K562 treated with DMSO at 1 percent for 12 hours (cell line): ENCODE data around the gene OR8J1. TPM values are rescaled to one million over a fixed set of nuclear protein-coding genes. Genes with fewer than 3 reads are reported as not detected.

Source experiments
- total RNA-seq: library from RNA; unstranded; fragments of 300-600 nt; gene quantifications from 2 replicates; pipeline ENCODE4 v1.2.3, GENCODE V29; 2022; ENCODE audit not compliant: insufficient read depth

The OR8J1 gene, protein sequence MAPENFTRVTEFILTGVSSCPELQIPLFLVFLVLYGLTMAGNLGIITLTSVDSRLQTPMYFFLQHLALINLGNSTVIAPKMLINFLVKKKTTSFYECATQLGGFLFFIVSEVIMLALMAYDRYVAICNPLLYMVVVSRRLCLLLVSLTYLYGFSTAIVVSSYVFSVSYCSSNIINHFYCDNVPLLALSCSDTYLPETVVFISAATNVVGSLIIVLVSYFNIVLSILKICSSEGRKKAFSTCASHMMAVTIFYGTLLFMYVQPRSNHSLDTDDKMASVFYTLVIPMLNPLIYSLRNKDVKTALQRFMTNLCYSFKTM
- not detected in 2 replicates for total RNA-seq

DNA sequence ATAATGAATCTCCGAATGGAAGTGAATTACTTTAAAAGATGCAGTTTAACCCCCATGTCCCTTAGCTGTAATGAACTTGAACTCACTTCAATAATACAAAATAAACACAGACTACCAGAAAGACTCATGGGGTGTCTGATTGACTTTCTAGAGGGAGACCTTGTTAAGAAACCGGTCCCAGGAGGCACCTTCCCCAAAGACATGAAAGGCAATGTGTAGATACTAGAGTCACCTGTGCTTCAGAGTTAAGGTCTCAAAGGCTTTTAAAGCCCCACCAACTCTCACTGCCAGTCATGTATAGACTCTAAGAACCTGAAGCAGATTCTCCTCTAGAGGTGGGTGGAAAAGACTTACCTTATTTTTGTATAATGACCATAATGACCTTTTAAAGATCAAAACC is at the start of gene OR8J1:
Gene OR8J1 (plus strand): TSS at position 301 of the 400 bp plus-strand sequence. CDS start 5,956 bp downstream, outside the sequence.

DNA sequence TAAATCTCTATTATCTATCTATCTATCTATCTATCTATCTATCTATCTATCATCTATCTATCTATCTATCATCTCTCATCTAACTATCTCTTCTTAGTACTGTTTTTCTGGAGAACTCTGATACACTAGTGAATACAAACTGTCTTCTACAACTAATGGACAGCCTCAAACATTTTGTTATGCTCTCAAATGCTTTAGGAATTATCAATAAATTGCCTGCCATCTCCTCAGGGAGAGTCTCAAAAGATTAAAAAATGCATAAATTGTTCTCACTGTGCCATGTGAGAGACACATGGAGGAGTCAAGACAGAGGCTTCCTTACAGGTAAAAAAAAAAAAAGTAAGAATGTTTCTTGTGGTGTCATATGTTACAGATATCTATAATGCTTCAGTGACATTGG is 39.2 kb upstream of the OR8J1 start, which contains the start of gene OR8K3:
Gene OR8K3 (plus strand): TSS at position 301 of the 400 bp plus-strand sequence. CDS start 3,163 bp downstream, outside the sequence.

DNA sequence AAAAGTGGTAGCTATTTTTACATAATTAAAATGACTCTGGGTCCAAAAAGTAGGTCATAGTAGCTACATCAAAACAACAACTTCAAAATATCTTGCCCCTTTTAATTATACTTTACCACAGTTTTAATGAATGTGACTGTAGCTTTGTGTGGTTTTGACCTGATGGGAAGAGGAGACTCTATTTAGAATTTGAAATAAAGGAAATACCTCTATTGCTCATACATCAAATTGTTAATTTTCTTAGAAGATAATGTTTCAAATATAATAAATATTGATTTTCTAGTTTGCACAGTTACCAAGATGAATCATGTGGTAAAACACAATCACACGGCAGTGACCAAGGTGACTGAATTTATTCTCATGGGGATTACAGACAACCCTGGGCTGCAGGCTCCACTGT is 8.4 kb upstream of the OR8J1 start, which contains the start of gene OR8K1:
Gene OR8K1 (plus strand): TSS at position 301 of the 400 bp plus-strand sequence. CDS start 0 bp downstream, at position 301.

DNA sequence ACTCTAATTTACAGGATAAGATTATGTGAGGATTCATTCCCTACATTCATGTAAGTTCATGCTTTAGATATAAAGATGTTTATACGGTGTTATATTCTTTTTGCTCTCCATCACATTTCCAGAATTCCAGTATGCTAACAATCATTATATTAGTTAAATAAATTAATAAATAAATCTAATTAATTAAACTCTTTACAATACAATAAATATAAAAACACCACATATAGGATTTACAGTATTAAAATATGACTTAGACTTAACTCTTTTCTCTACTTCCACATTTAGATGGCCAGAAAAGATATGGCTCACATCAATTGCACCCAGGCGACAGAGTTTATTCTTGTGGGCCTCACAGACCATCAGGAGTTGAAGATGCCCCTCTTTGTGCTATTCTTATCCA is 21.2 kb downstream of the OR8J1 start, which contains the start of gene OR8U1:
Gene OR8U1 (plus strand): TSS at position 301 of the 400 bp plus-strand sequence. CDS start 0 bp downstream, at position 301.

Other genes starting within 250 kb of the OR8J1 start
- gene OR8H3, start 231.9 kb upstream of the OR8J1 start, total RNA-seq, result not detected in 2 replicates
- gene OR8J3, start 214.1 kb upstream of the OR8J1 start, total RNA-seq, result not detected in 2 replicates
- gene OR8K5, start 194.0 kb upstream of the OR8J1 start, total RNA-seq, result not detected in 2 replicates
- not detected in 2 replicates for gene OR5J2, start 177.7 kb upstream of the OR8J1 start, total RNA-seq
- not detected in 2 replicates for gene OR5T2, start 120.0 kb upstream of the OR8J1 start, total RNA-seq
- gene OR5T3, start 102.0 kb upstream of the OR8J1 start, total RNA-seq, result not detected in 2 replicates
- gene OR5T1, start 80.1 kb upstream of the OR8J1 start, total RNA-seq, result not detected in 2 replicates
- gene OR8H1, start 62.0 kb upstream of the OR8J1 start, total RNA-seq, result not detected in 2 replicates
- not detected in 2 replicates for gene OR8K3, start 39.1 kb upstream of the OR8J1 start, total RNA-seq
- gene OR8K1, start 8.3 kb upstream of the OR8J1 start, total RNA-seq, result not detected in 2 replicates
- gene OR8U1, start 21.3 kb downstream of the OR8J1 start, total RNA-seq, result not detected in 2 replicates
- gene OR5AL1, start 58.4 kb downstream of the OR8J1 start, total RNA-seq, result not detected in 2 replicates
- not detected in 2 replicates for gene OR5M3, start 119.1 kb downstream of the OR8J1 start, total RNA-seq
- not detected in 2 replicates for gene OR5M8, start 137.1 kb downstream of the OR8J1 start, total RNA-seq
- not detected in 2 replicates for gene OR5M11, start 189.0 kb downstream of the OR8J1 start, total RNA-seq
- not detected in 2 replicates for gene OR5M10, start 223.4 kb downstream of the OR8J1 start, total RNA-seq